Esophagus muscularis mucosa (tissue), 4 donors: ENCODE data around the gene CORO7. TPM values are rescaled to one million over a fixed set of nuclear protein-coding genes. Genes with fewer than 3 reads are reported as not detected.

Source experiments
- DNase-seq: peaks from one replicate; pipeline ENCODE4 v3.0.0-alpha.2; 2017; ENCODE audit errors: extremely low spot score
- H3K27ac ChIP-seq, 4 donors: fragments of 200-600 bp; sonication (generic); replicated peaks in 1 of 4; 1 replicate in 3 of 4; 2 replicates in 1 of 4; pipeline ENCODE4 v1.5.1; 2016 to 2019; ENCODE audit warnings: mild to moderate bottlenecking in 1 of 4
- H3K27me3 ChIP-seq, 4 donors: fragments of 200-600 bp; sonication (generic); one replicate each; pipeline versions ENCODE4 v1.5.1 to v1.6.0; 2016 to 2019
- H3K36me3 ChIP-seq, 4 donors: fragments of 200-600 bp; sonication (generic); one replicate each; pipeline ENCODE4 v1.5.1; 2016 to 2019
- H3K4me1 ChIP-seq, 4 donors: fragments of 200-600 bp; sonication (generic); one replicate each; pipeline ENCODE4 v1.5.1; 2016 to 2019
- H3K4me3 ChIP-seq, 4 donors: fragments of 200-600 bp; sonication (generic); 1 replicate in 2 of 4; 2 replicates in 2 of 4; pipeline ENCODE4 v1.5.1; 2016 to 2019; ENCODE audit warnings: mild to moderate bottlenecking in 4 of 4, moderate library complexity in 1 of 4
- H3K9me3 ChIP-seq, 4 donors: fragments of 200-600 bp; sonication (generic); 1 replicate in 3 of 4; 2 replicates in 1 of 4; pipeline ENCODE4 v1.5.1; 2016 to 2019
- EP300 ChIP-seq: sonication (generic); formaldehyde crosslinking; IDR thresholded peaks from one replicate; pipeline ENCODE4 v1.6.1; 2017; ENCODE audit warnings: antibody characterized with exemption
- POLR2A ChIP-seq: fragments of 450-650 bp; IDR thresholded peaks from one replicate; pipeline ENCODE4 v1.6.1; 2017; ENCODE audit warnings: antibody characterized with exemption, moderate library complexity, mild to moderate bottlenecking, low read depth
- POLR2AphosphoS5 ChIP-seq, 2 donors: sonication (generic); formaldehyde crosslinking; IDR thresholded peaks; one replicate each; pipeline ENCODE4 v1.6.1; 2017; ENCODE audit warnings: antibody characterized with exemption in 2 of 2
- WGBS: methylation state at CpG from one replicate; pipeline ENCODE4 v1.1.5; 2018; 5-methylcytosine and 5-hydroxymethylcytosine counted together
- intact Hi-C: fragments of 100-400 bp; cut with DNase I; formaldehyde crosslinking; loops from one replicate; pipeline ENCODE4 v1.15.1; 2023
- total RNA-seq, 4 donors: library from RNA; depleted of rRNA; stranded (reverse); fragments of >200 nt; gene quantifications; one replicate each; pipeline versions ENCODE4 v1.1.0 to v1.2.1, GENCODE V29; 2016
- TF ChIP-seq, protein P1 (sequence below), 3 experiments: fragments of 200-600 bp in 2 of 3; fragments of 450-650 bp in 1 of 3; sonication (generic) in 2 of 3; IDR thresholded peaks; one replicate each; pipeline ENCODE4 v1.5.1; 2017 to 2019; ENCODE audit warnings: antibody characterized with exemption in 3 of 3, mild to moderate bottlenecking in 2 of 3, moderate library complexity in 1 of 3

The CORO7 gene
- total RNA-seq, 4 donors from 2014 or later = 11.6 to 24.6 (median 21.3) TPM

DNA sequence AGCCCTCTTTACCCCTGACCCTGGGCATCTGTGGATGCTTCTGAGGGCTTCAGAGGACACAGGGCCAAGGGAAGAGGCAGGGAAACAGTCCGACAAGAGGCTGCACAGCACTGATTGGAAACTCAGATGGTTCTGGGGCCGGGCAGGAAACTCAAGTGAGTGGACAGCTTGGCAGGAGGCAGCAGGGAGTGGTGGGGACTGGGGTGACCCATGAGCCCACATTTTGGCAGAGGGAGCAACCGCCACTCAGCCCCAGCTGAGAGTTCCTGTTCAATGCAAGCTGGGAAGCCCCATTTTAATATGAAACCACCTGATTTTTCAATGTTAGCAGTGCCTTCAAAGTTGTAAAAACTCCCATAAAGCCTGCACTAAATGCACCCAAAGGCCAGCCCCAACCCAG, 46.2 kb downstream of the CORO7 start:
- intact Hi-C loops = no loop called here
- 92% methylated on average over 3 of the region's 3 CpGs for WGBS
- peak overlapping the region; percentile 82 to 90 (median 84) for H3K27ac ChIP-seq
- no peaks in the 10 kb centered on the region for H3K9me3 ChIP-seq
- peaks cover 38 to 61% (median 55%) of the 10 kb centered on the region in 4 donors for H3K4me1 ChIP-seq
- no peaks in the 10 kb centered on the region for H3K27me3 ChIP-seq
- peaks cover 0 to 11% (median 7%) of the 10 kb centered on the region in 4 donors for H3K36me3 ChIP-seq
- DNase-seq = no peak
- no peak overlapping the region for H3K4me3 ChIP-seq
- TF ChIP-seq POLR2A = no peak
- TF ChIP-seq EP300 = no peak
- TF ChIP-seq, protein P1, sequence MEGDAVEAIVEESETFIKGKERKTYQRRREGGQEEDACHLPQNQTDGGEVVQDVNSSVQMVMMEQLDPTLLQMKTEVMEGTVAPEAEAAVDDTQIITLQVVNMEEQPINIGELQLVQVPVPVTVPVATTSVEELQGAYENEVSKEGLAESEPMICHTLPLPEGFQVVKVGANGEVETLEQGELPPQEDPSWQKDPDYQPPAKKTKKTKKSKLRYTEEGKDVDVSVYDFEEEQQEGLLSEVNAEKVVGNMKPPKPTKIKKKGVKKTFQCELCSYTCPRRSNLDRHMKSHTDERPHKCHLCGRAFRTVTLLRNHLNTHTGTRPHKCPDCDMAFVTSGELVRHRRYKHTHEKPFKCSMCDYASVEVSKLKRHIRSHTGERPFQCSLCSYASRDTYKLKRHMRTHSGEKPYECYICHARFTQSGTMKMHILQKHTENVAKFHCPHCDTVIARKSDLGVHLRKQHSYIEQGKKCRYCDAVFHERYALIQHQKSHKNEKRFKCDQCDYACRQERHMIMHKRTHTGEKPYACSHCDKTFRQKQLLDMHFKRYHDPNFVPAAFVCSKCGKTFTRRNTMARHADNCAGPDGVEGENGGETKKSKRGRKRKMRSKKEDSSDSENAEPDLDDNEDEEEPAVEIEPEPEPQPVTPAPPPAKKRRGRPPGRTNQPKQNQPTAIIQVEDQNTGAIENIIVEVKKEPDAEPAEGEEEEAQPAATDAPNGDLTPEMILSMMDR (IDR thresholded peaks at IDR 0.05) = no peak
- no peak for TF ChIP-seq POLR2AphosphoS5 (IDR thresholded peaks at IDR 0.05)

DNA sequence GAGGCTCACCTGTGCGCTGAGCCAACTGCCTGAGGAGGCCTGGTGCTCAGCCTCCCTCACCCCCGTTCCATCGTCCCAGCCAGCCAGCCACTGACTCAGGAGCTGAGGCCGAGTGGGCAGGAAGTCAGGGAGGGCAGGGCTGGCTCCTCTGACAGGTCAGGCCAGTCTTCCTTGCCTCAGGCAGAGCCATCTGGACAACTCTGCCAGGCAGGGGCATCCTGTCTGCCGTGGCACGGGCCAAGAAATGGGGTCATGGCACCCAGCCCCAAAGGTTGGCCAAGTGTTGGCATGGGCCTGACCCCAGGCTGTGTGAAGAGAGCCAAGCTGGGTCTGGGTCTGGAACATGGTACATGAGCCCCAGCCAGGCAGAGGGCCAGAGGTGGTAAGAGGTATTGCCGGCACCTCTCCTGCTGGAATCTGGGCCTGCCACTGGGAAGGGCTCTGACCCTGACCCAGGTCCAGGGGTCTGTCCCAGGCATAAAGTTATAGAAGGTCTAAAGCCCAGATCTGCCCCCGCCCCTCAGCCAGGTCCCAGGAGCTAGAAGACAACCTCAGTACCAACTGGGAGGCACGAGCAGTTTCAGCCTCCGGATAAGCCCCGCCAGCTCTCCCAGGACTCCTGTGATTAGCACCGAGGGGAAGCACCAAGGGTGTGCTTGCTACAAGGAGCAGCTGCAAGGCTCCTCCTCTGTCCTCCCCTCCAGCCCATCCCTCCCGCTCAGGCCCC, 47.2 kb downstream of the CORO7 start:
- H3K36me3 ChIP-seq = peaks cover 2 to 21% (median 17%) of the 10 kb centered on the region in 4 donors

DNA sequence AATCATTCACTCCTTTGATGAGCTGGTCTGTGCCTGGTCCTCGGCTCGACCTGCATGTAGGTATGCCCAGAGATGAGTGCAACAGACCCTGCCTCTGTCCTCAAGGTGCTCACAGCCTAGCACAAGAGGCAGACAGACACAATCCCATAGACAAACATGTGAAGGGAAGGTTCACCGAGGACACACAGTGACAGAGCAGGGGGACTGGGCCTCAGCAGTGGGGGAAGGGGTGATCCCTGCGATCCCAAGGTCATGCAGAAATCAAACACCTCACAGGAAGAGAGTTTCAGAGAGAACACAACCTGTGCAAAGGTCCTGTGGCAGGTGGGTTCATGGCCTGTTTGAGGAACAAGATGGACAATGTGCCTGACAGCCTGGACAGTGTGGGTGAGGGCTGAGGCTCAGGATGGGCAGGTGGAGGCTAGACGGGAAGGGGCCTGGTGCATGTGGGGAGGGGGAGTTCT, 49.0 kb downstream of the CORO7 start:
- Histone ChIP-seq H3K9me3 (no peaks in the 10 kb centered on the region), H3K36me3 (peaks cover 12 to 38% (median 33%) of the 10 kb centered on the region in 4 donors), H3K4me1 (peaks cover 11 to 33% (median 28%) of the 10 kb centered on the region in 4 donors), H3K4me3 (no peak overlapping the region), H3K27ac (no peak overlapping the region), H3K27me3 (no peaks in the 10 kb centered on the region)
- intact Hi-C loops = no loop called here
- no peak for DNase-seq
- 98% methylated on average over 5 of the region's 5 CpGs for WGBS
- TF ChIP-seq POLR2AphosphoS5 (IDR thresholded peaks at IDR 0.05) (no peak), EP300 (no peak), POLR2A (no peak)
- TF ChIP-seq, protein P1 (IDR thresholded peaks at IDR 0.05) = no peak

More for the DNA sequence above, 47.2 kb downstream of the CORO7 start:
- intact Hi-C loops = no loop called here
- no peak overlapping the region for H3K4me3 ChIP-seq
- no peaks in the 10 kb centered on the region for H3K27me3 ChIP-seq
- H3K9me3 ChIP-seq = no peaks in the 10 kb centered on the region
- DNase-seq = no peak
- H3K4me1 ChIP-seq = peaks cover 28 to 51% (median 45%) of the 10 kb centered on the region in 4 donors
- 92% methylated on average over 2 of the region's 13 CpGs for WGBS
- TF ChIP-seq EP300 (no peak), POLR2A (no peak), POLR2AphosphoS5 (IDR thresholded peaks at IDR 0.05) (no peak)
- TF ChIP-seq, protein P1 (IDR thresholded peaks at IDR 0.05) = no peak
- no peak overlapping the region for H3K27ac ChIP-seq

DNA sequence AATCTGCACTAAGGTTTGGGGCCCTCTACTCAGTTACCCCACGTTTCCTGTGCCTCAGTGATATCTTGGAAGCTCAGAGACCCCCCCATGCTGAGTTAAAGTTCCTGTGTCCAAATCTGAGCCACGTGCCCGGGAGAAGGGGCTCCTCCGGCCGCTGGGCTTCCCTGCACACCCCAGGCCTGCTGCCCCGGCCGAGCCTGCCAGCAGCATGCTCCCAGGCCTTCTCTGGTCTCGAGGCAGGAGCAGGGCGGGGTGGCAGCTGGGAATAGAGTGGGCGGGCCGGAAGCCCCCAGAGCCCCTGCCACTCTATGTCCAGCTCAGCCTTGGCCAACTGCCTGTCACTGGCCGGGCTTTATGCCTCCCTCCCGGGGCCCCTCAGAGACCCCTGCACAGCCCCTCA, 50.4 kb downstream of the CORO7 start:
- Histone ChIP-seq H3K27ac (no peak overlapping the region), H3K27me3 (no peaks in the 10 kb centered on the region), H3K4me3 (no peak overlapping the region), H3K9me3 (no peaks in the 10 kb centered on the region), H3K4me1 (peaks cover 2 to 19% (median 16%) of the 10 kb centered on the region in 4 donors), H3K36me3 (peaks cover 14 to 52% (median 47%) of the 10 kb centered on the region in 4 donors)
- no peak for TF ChIP-seq EP300
- TF ChIP-seq POLR2AphosphoS5 (IDR thresholded peaks at IDR 0.05) = no peak
- no peak for TF ChIP-seq POLR2A
- TF ChIP-seq, protein P1 (IDR thresholded peaks at IDR 0.05) = no peak
- DNase-seq = no peak
- intact Hi-C loops = no loop called here
- WGBS = 87% methylated on average over 10 of the region's 13 CpGs
